SK-N-SH treated with all-trans-retinoic acid at 6 μM for 48 hours (cell line): Measurements from ENCODE around the gene UBE2L3.

ENCODE experiments used
- ATAC-seq: fragments of 200-7000 bp; cut with Tn5 transposase; 3 replicates; pipeline ENCODE4 v1.9.1; 2020; ENCODE audit warnings: mild to moderate bottlenecking, moderate library complexity
- ARNTL ChIP-seq: fragments of 450-650 bp; formaldehyde crosslinking; IDR thresholded peaks from 2 replicates; pipeline ENCODE4 v1.5.0; 2020; ENCODE audit warnings: low read depth, mild to moderate bottlenecking, moderate library complexity, borderline replicate concordance
- BACH2 ChIP-seq: fragments of 250-450 bp; sonication (Bioruptor Pico); IDR thresholded peaks from 2 replicates; pipeline ENCODE4 v1.9.0; 2021; ENCODE audit warnings: mild to moderate bottlenecking, borderline replicate concordance
- CREB5 ChIP-seq: fragments of 250-450 bp; sonication (Bioruptor Pico); IDR thresholded peaks from 2 replicates; pipeline ENCODE4 v1.5.1; 2020; ENCODE audit warnings: low read depth, mild to moderate bottlenecking, moderate library complexity
- CSDC2 ChIP-seq: fragments of 250-450 bp; sonication (Bioruptor Pico); IDR thresholded peaks from 2 replicates; pipeline ENCODE4 v1.5.0; 2020; ENCODE audit warnings: mild to moderate bottlenecking, moderate library complexity
- CSRNP3 ChIP-seq: fragments of 250-450 bp; sonication (Bioruptor Pico); IDR thresholded peaks from 2 replicates; pipeline ENCODE4 v1.5.1; 2021; ENCODE audit warnings: mild to moderate bottlenecking, moderate library complexity
- ESRRG ChIP-seq: fragments of 250-450 bp; sonication (Bioruptor Pico); IDR thresholded peaks from 2 replicates; pipeline ENCODE4 v1.6.1; 2021; ENCODE audit warnings: mild to moderate bottlenecking
- GLIS3 ChIP-seq: fragments of 250-450 bp; sonication (Bioruptor Pico); IDR thresholded peaks from 2 replicates; pipeline ENCODE4 v1.5.0; 2020; ENCODE audit warnings: mild to moderate bottlenecking, moderate library complexity
- ISL1 ChIP-seq: fragments of 250-450 bp; sonication (Bioruptor Pico); IDR thresholded peaks from 2 replicates; pipeline ENCODE4 v2.1.2; 2022; ENCODE audit warnings: mild to moderate bottlenecking, moderate library complexity
- OSR1 ChIP-seq: fragments of 250-450 bp; sonication (Bioruptor Pico); IDR thresholded peaks from 2 replicates; pipeline ENCODE4 v1.8.0; 2022; ENCODE audit warnings: moderate library complexity, mild to moderate bottlenecking, inconsistent platforms
- PATZ1 ChIP-seq: fragments of 250-450 bp; sonication (Bioruptor Pico); IDR thresholded peaks from 2 replicates; pipeline ENCODE4 v1.8.0; 2020; ENCODE audit warnings: mild to moderate bottlenecking, moderate library complexity, borderline replicate concordance
- POU6F1 ChIP-seq: fragments of 250-450 bp; sonication (Bioruptor Pico); IDR thresholded peaks from 2 replicates; pipeline ENCODE4 v1.8.0; 2021; ENCODE audit warnings: low read depth, mild to moderate bottlenecking, moderate library complexity, borderline replicate concordance
- PPARA ChIP-seq: fragments of 250-450 bp; sonication (Bioruptor Pico); IDR thresholded peaks from 2 replicates; pipeline ENCODE4 v1.5.0; 2020; ENCODE audit warnings: mild to moderate bottlenecking, borderline replicate concordance
- RARB ChIP-seq: fragments of 250-450 bp; sonication (Bioruptor Pico); IDR thresholded peaks from 2 replicates; pipeline ENCODE4 v1.8.0; 2021; ENCODE audit warnings: mild to moderate bottlenecking, moderate library complexity
- SNAI2 ChIP-seq: fragments of 250-450 bp; sonication (Bioruptor Pico); IDR thresholded peaks from 2 replicates; pipeline ENCODE4 v1.5.0; 2020; ENCODE audit warnings: mild to moderate bottlenecking, moderate library complexity
- TCF4 ChIP-seq: fragments of 250-450 bp; sonication (Bioruptor Pico); IDR thresholded peaks from 2 replicates; pipeline ENCODE4 v1.8.0; 2021; ENCODE audit warnings: mild to moderate bottlenecking, moderate library complexity, borderline replicate concordance
- TOX ChIP-seq: fragments of 250-450 bp; sonication (Bioruptor Pico); IDR thresholded peaks from 2 replicates; pipeline ENCODE4 v1.8.0; 2021; ENCODE audit warnings: mild to moderate bottlenecking, moderate library complexity, borderline replicate concordance
- TSHZ2 ChIP-seq: fragments of 250-450 bp; sonication (Bioruptor Pico); IDR thresholded peaks from 2 replicates; pipeline ENCODE4 v1.5.0; 2020; ENCODE audit warnings: mild to moderate bottlenecking, moderate library complexity
- ZC3H10 ChIP-seq: fragments of 250-450 bp; sonication (Bioruptor Pico); IDR thresholded peaks from 2 replicates; pipeline ENCODE4 v1.5.1; 2021; ENCODE audit warnings: mild to moderate bottlenecking, moderate library complexity
- ZFP3 ChIP-seq: fragments of 250-450 bp; sonication (Bioruptor Pico); IDR thresholded peaks from 2 replicates; pipeline ENCODE4 v1.5.0; 2020; ENCODE audit warnings: mild to moderate bottlenecking, moderate library complexity
- ZFP30 ChIP-seq: fragments of 450-650 bp; formaldehyde crosslinking; IDR thresholded peaks from 2 replicates; pipeline ENCODE4 v1.5.0; 2022; ENCODE audit warnings: mild to moderate bottlenecking, moderate library complexity
- ZNF565 ChIP-seq: fragments of 450-650 bp; formaldehyde crosslinking; conservative IDR thresholded peaks from 2 replicates; pipeline ENCODE4 v1.5.0; 2020; ENCODE audit warnings: low read depth, mild to moderate bottlenecking, moderate library complexity
- ZNF70 ChIP-seq: fragments of 450-650 bp; formaldehyde crosslinking; IDR thresholded peaks from 2 replicates; pipeline ENCODE4 v1.5.0; 2020; ENCODE audit warnings: mild to moderate bottlenecking, moderate library complexity
- ZNF8 ChIP-seq: fragments of 450-650 bp; formaldehyde crosslinking; IDR thresholded peaks from 2 replicates; pipeline ENCODE4 v1.5.0; 2020; ENCODE audit warnings: mild to moderate bottlenecking, moderate library complexity

The UBE2L3 gene

GRCh38 chr22:21633481-21633880 lies 66.0 kb downstream of the UBE2L3 start:
- TF ChIP-seq PATZ1 (CRISPR knock-in tag), result no peak

GRCh38 chr22:21634081-21634480 lies 66.6 kb downstream of the UBE2L3 start:
- TF ChIP-seq ISL1, result no peak
- TF ChIP-seq BACH2, result no peak
- TF ChIP-seq ZNF8 (CRISPR knock-in tag), result no peak
- no peak for TF ChIP-seq ZC3H10
- TF ChIP-seq GLIS3 (CRISPR knock-in tag), result no peak
- TF ChIP-seq PPARA (CRISPR knock-in tag), result no peak
- no peak for TF ChIP-seq TSHZ2 (CRISPR knock-in tag)
- no peak for TF ChIP-seq PATZ1 (CRISPR knock-in tag)
- TF ChIP-seq ZFP3 (CRISPR knock-in tag), result no peak
- TF ChIP-seq ZNF70, result no peak
- TF ChIP-seq ESRRG (CRISPR knock-in tag), result no peak
- TF ChIP-seq CSDC2 (CRISPR knock-in tag), result no peak
- TF ChIP-seq ARNTL (CRISPR knock-in tag), result no peak
- no peak for TF ChIP-seq CREB5 (CRISPR knock-in tag)
- no peak for TF ChIP-seq OSR1 (CRISPR knock-in tag)
- TF ChIP-seq TCF4 (CRISPR knock-in tag), result no peak
- TF ChIP-seq ZFP30 (CRISPR knock-in tag), result no peak
- no peak for TF ChIP-seq TOX (CRISPR knock-in tag)
- TF ChIP-seq SNAI2 (CRISPR knock-in tag), result no peak
- ATAC-seq, result no peak

More at GRCh38 chr22:21633481-21633880, 66.0 kb downstream of the UBE2L3 start:
- ATAC-seq, result no peak

- ATAC-seq, result no peak
- no peak for TF ChIP-seq CSRNP3 (CRISPR knock-in tag)
- TF ChIP-seq POU6F1 (CRISPR knock-in tag), result no peak
- TF ChIP-seq ZNF565, result no peak
- TF ChIP-seq OSR1 (CRISPR knock-in tag), result no peak
- TF ChIP-seq RARB, result no peak
- no peak for TF ChIP-seq ZNF8 (CRISPR knock-in tag)
- no peak for TF ChIP-seq CREB5 (CRISPR knock-in tag)
- TF ChIP-seq TCF4 (CRISPR knock-in tag), result no peak
- no peak for TF ChIP-seq ISL1
- no peak for TF ChIP-seq PPARA (CRISPR knock-in tag)
- no peak for TF ChIP-seq ZFP30 (CRISPR knock-in tag)
- TF ChIP-seq PATZ1 (CRISPR knock-in tag), result no peak
- no peak for TF ChIP-seq CSDC2 (CRISPR knock-in tag)
- TF ChIP-seq, all 23 proteins: peak for 0
Observed at GRCh38 chr22:21634844-21635243, 67.3 kb downstream of the UBE2L3 start.
